Esophagus squamous epithelium (tissue), 5 donors: ENCODE results near the gene UBE4A. TPM values are rescaled to one million over a fixed set of nuclear protein-coding genes. Genes with fewer than 3 reads are reported as not detected.

Source experiments
- DNase-seq: peaks from one replicate; lab custom pipeline; 2025; lab: John Stamatoyannopoulos, UW
- H3K27ac ChIP-seq, 4 donors: fragments of 200-600 bp; sonication (generic); one replicate each; pipeline ENCODE4 v1.5.1; 2016 to 2019; ENCODE audit warnings: mild to moderate bottlenecking in 1 of 4
- H3K27me3 ChIP-seq, 4 donors: fragments of 200-600 bp; sonication (generic); 1 replicate in 3 of 4; 2 replicates in 1 of 4; pipeline versions ENCODE4 v1.5.1 to v1.6.0; 2017 to 2021; ENCODE audit warnings: antibody characterized with exemption in 1 of 4
- H3K36me3 ChIP-seq, 3 donors: fragments of 200-600 bp; sonication (generic); one replicate each; pipeline ENCODE4 v1.5.1; 2016 to 2019
- H3K4me1 ChIP-seq, 3 donors: fragments of 200-600 bp; sonication (generic); one replicate each; pipeline ENCODE4 v1.5.1; 2017 to 2019
- H3K4me3 ChIP-seq, 4 donors: fragments of 200-600 bp; sonication (generic); 1 replicate in 3 of 4; 2 replicates in 1 of 4; pipeline ENCODE4 v1.5.1; 2016 to 2019; ENCODE audit warnings: mild to moderate bottlenecking in 2 of 4, moderate library complexity in 1 of 4
- H3K9me3 ChIP-seq, 3 donors: fragments of 200-600 bp; sonication (generic); one replicate each; pipeline ENCODE4 v1.5.1; 2016 to 2019
- POLR2A ChIP-seq, 4 donors: fragments of 450-650 bp; IDR thresholded peaks; one replicate each; pipeline ENCODE4 v1.6.1; 2017; ENCODE audit warnings: antibody characterized with exemption in 4 of 4, mild to moderate bottlenecking in 4 of 4, moderate library complexity in 3 of 4
- WGBS, 2 donors: methylation state at CpG; one replicate each; pipeline ENCODE4 v1.1.5; 2018; 5-methylcytosine and 5-hydroxymethylcytosine counted together
- intact Hi-C: fragments of 100-400 bp; cut with DNase I; formaldehyde crosslinking; loops from one replicate; pipeline ENCODE4 v1.15.0; 2022
- total RNA-seq, 4 donors: library from RNA; depleted of rRNA; stranded (reverse); fragments of >200 nt; gene quantifications; one replicate each; pipeline ENCODE4 v1.1.0, GENCODE V29; 2016
- TF ChIP-seq, protein P1 (sequence below), 6 experiments: fragments of 450-650 bp in 4 of 6; fragments of 200-600 bp in 2 of 6; sonication (generic) in 2 of 6; IDR thresholded peaks; one replicate each; pipeline ENCODE4 v1.5.1; 2016 to 2019; ENCODE audit warnings: antibody characterized with exemption in 6 of 6, mild to moderate bottlenecking in 4 of 6, moderate library complexity in 4 of 6
- donor health status: DM: yes; HTN: yes; CAD: no.

UBE4A gene
- total RNA-seq, 4 donors from 2014 or later, result 21.9 to 36.0 (median 33.2) TPM

DNA sequence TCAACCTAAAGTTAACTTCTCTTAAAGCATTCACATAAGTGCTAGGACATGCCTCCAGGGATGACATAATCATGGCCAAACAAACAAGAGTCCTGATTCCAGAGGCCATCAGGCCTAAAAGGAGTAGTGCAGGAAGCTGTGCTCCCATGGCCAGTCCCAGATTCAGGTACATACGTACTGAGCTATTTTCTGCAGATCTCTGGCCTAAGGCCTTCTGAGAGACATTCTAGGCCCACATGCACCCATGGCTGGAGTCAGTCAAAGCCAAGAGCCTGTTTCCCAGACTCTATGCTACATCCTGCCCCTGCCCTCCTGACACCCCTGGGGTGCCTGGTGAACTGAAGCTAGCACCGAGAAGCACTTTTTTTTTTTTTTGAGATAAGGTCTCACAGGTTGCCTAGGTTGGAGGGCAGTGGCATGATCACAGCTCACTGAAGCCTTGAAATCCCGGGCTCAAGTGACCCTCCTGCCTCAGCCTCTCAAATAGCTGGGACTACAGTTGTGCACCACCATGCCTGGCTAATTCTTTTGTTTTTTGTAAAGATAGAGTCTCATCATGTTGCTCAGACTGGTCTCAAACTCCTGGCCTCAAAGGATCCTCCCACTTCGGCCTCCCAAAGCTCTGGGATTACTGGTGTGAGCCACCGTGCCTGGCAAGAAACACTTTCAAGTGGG is 17.4 kb upstream of the UBE4A start:
- no peaks in the 10 kb centered on the region for H3K36me3 ChIP-seq
- WGBS, 2 donors, result 70 to 75% methylated on average over 5 of the region's 5 CpGs
- H3K27me3 ChIP-seq, result peaks cover 0 to 34% (median 0%) of the 10 kb centered on the region in 4 donors
- intact Hi-C loops, result loop anchor here (10.0 kb wide), 1 partner anchor 147 kb away; no protein-coding TSS in a partner anchor
- peak overlapping the region in 3 of 4 donors; percentile 3 to 44 (median 34) for H3K27ac ChIP-seq
- H3K9me3 ChIP-seq, result no peaks in the 10 kb centered on the region
- no peak for DNase-seq
- H3K4me1 ChIP-seq, result peaks cover 0 to 9% (median 3%) of the 10 kb centered on the region in 3 donors
- peak overlapping the region; percentile 4 to 38 (median 24) for H3K4me3 ChIP-seq
- TF ChIP-seq, protein P1, sequence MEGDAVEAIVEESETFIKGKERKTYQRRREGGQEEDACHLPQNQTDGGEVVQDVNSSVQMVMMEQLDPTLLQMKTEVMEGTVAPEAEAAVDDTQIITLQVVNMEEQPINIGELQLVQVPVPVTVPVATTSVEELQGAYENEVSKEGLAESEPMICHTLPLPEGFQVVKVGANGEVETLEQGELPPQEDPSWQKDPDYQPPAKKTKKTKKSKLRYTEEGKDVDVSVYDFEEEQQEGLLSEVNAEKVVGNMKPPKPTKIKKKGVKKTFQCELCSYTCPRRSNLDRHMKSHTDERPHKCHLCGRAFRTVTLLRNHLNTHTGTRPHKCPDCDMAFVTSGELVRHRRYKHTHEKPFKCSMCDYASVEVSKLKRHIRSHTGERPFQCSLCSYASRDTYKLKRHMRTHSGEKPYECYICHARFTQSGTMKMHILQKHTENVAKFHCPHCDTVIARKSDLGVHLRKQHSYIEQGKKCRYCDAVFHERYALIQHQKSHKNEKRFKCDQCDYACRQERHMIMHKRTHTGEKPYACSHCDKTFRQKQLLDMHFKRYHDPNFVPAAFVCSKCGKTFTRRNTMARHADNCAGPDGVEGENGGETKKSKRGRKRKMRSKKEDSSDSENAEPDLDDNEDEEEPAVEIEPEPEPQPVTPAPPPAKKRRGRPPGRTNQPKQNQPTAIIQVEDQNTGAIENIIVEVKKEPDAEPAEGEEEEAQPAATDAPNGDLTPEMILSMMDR (IDR thresholded peaks at IDR 0.05), result no peak
- no peak for TF ChIP-seq POLR2A (IDR thresholded peaks at IDR 0.05)

- no peak for DNase-seq
- Histone ChIP-seq H3K27me3 (peaks cover 0 to 35% (median 0%) of the 10 kb centered on the region in 4 donors), H3K36me3 (no peaks in the 10 kb centered on the region), H3K4me3 (peak within 1 kb of the TSS; percentile 4 to 38 (median 24)), H3K9me3 (no peaks in the 10 kb centered on the region), H3K27ac (peak within 1 kb of the TSS in 3 of 4 donors; percentile 3 to 49 (median 34)), H3K4me1 (peaks cover 0 to 9% (median 3%) of the 10 kb centered on the region in 3 donors)
- intact Hi-C loops, result loop anchor here (10.0 kb wide), 1 partner anchor 148 kb away; no protein-coding TSS in a partner anchor
- 64 to 82% methylated on average over 11 to 12 of the region's 13 CpGs for WGBS, 2 donors
- no peak for TF ChIP-seq POLR2A (IDR thresholded peaks at IDR 0.05)
- TF ChIP-seq, protein P1 (IDR thresholded peaks at IDR 0.05), result no peak
Measured at GRCh38 chr11:118342503-118343161, 16.8 kb upstream of the UBE4A start, which contains the start of gene CD3D. Gene CD3D, minus strand, starts transcription at chr11:118342705. Its CDS starts 98 bp downstream, at chr11:118342607.

- 57% methylated on average over 3 to 8 of the region's 9 CpGs for WGBS, 2 donors
Measured at GRCh38 chr11:118343248-118343647, 16.2 kb upstream of the UBE4A start.

GRCh38 chr11:118343981-118344515 is 15.4 kb upstream of the UBE4A start, which contains the start of gene CD3G:
Gene CD3G, plus strand, starts transcription at chr11:118344344. Its CDS starts 80 bp downstream, at chr11:118344424.
- TF ChIP-seq, protein P1 (IDR thresholded peaks at IDR 0.05), result no peak
- peak in 1 of 4 donors; percentile 50 for TF ChIP-seq POLR2A (IDR thresholded peaks at IDR 0.05)
- DNase-seq, result no peak
- Histone ChIP-seq H3K36me3 (no peaks in the 10 kb centered on the region), H3K9me3 (no peaks in the 10 kb centered on the region), H3K27ac (peak within 1 kb of the TSS in 1 of 4 donors; percentile 49), H3K4me1 (peaks cover 0 to 2% (median 0%) of the 10 kb centered on the region in 3 donors), H3K4me3 (peak within 1 kb of the TSS in 3 of 4 donors; percentile 8 to 34 (median 33)), H3K27me3 (peaks cover 0 to 49% (median 0%) of the 10 kb centered on the region in 4 donors)
- WGBS, 2 donors, result 58 to 73% methylated on average over 2 to 6 of the region's 6 CpGs
- intact Hi-C loops, result loop anchor here (10.0 kb wide), 1 partner anchor 149 kb away; no protein-coding TSS in a partner anchor

More at GRCh38 chr11:118343248-118343647, 16.2 kb upstream of the UBE4A start:
- no peaks in the 10 kb centered on the region for H3K9me3 ChIP-seq
- H3K4me3 ChIP-seq, result peak overlapping the region in 1 of 4 donors; percentile 33
- TF ChIP-seq, protein P1 (IDR thresholded peaks at IDR 0.05), result no peak
- peaks cover 0 to 41% (median 0%) of the 10 kb centered on the region in 4 donors for H3K27me3 ChIP-seq
- peaks cover 0 to 9% (median 3%) of the 10 kb centered on the region in 3 donors for H3K4me1 ChIP-seq
- intact Hi-C loops, result loop anchor here (10.0 kb wide), 1 partner anchor 148 kb away; no protein-coding TSS in a partner anchor
- no peaks in the 10 kb centered on the region for H3K36me3 ChIP-seq
- DNase-seq, result no peak
- H3K27ac ChIP-seq, result peak overlapping the region in 1 of 4 donors; percentile 49
